Effector CD8-positive, alpha-beta T cell (primary cell): ENCODE results near the gene ATG13.
"Not testable (repeated sequence)": the region's sequence is repeated elsewhere in the genome, so short reads cannot be mapped to it uniquely, and the experiment has no call there.

Experiments
- DNase-seq: peaks from one replicate; lab custom pipeline; 2025; lab: John Stamatoyannopoulos, UW

Gene ATG13

DNA sequence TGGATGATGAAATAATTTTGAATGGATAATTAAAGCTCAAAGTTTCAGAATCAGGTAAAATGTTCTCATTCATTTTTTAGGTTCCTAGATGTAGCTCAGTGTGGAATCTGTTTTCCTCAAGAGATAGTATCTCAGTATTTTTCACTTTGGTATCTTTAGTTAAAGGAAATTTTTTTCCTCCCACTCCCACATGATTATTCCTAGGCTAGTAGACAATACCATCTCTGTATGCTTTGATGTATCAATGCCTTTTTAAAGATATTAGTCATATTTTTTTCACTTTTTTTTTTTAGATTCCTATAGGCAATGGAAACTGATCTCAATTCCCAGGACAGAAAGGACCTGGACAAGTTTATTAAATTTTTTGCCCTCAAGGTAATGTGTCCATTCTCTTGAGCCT is 26.6 kb downstream of the ATG13 start:
- no peak for DNase-seq

DNA sequence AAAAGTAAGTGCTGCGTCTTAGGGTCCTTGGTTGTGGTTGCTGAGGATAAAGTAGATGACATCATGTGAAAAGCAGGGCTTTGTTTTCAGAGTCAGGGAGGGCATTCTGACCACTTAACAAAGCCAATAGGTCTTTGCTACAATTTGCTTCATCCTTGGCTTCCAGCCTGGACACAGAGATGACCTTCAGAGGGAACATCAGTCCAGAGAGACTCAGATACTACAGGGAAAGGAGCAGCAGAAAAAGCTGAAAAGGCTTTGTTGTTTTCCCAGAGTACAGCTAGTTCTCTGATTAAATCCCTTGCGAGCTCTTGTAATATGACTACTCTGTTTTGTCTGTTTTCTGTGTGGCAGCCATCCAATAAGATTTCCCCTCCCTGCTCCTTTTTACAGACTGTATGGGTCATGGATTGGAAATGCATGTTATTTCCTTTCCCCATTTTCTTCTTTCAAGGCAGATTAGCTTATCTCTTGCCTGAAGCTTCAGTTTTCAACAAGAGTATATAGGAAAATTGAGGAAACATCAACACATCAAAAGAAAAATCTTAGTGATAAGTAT is 31.9 kb downstream of the ATG13 start:
- DNase-seq = no peak

DNA sequence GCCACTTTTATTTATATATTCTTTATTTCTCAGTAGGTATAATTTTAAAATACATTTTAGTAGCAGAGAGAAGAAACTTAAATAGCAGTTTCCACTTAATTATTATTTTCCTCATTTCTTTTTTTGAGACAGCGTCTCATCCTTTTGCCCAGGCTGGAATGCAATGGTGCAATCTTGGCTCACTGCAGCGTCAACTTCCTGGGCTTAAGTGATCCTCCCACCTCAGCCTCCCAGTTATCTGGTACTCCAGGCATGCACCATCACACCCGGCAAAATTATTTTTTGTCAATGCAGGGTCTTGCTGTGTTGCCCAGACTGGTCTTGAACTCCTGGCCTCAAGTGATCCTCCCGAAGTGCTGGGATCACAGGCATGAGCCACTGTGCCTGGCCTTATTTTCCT is 38.3 kb downstream of the ATG13 start:
- no peak for DNase-seq

DNA sequence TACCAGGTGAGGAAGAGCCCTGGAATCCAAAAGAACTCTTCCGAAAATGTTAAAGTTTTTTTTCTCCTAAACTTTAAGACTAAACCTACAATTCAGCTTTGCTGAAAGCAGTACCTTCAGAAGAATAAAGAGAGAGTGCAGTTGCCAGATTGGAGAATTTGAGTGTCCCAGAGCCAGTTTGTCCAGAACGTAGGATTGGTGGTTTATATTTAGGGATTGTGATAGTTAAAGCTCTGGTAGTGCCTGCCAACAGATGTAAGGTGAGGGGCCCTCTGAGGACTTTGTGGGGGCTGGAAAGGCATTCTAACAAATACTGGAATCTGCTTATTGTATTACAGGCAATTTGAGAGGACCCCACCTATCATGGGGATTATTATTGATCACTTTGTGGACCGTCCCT is 39.8 kb downstream of the ATG13 start:
- DNase-seq = no peak

DNA sequence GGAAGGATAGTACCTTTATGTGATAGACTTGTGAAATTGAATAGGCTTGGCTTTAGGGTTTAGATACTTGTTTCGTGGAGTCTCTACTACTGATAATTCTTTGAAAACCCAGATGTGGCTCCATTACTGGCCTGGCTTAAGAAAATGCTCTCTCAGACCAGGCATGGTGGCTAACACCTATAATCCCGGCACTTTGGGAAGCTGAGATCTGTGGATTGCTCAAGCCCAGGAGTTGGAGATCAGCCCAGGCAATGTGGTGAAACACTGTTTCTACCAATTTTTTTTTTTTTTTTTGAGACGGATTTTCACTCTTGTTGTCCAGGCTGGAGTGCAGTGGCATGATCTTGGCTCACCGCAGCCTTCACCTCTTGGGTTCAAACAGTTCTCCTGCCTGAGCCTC is 40.9 kb downstream of the ATG13 start:
- DNase-seq = no peak

DNA sequence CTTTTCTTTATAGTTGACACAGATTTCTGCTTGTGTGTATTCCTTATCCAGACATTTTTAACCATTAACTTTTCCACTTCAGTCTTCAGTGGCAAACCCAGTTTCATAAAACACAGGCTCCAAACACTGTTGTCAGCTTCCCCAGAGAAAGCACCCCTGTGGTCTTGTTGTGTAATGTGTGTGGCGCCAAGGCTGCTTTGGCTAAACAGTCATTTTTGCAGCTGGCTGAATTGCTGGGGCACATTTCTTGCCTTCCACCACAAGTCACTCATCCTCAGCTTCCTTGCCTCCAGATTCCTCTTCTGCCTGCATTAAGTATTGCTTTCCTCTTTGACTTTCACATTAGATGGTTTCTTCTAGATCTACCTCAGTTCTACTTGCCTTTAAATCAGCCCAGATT is 42.6 kb downstream of the ATG13 start:
- DNase-seq = no peak

DNA sequence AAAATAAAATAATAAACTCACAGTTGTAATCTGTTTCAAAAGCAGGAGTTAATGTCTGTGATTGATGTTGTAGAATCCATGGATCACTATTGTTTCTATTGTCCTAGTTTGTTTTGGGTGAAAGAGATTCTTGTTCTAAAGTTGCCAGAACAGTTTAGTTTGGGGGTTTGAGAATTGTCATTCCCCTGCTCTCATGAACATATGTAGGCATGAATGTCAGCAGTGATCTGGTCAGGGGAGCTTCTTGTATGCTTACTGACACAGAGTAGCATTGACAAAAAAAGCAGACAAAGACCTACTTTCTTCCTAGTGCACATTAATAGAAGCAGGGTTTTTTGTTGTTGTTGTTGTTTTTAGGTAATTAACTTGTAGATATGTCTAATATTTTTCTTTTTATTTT is 44.5 kb downstream of the ATG13 start:
- no peak for DNase-seq

DNA sequence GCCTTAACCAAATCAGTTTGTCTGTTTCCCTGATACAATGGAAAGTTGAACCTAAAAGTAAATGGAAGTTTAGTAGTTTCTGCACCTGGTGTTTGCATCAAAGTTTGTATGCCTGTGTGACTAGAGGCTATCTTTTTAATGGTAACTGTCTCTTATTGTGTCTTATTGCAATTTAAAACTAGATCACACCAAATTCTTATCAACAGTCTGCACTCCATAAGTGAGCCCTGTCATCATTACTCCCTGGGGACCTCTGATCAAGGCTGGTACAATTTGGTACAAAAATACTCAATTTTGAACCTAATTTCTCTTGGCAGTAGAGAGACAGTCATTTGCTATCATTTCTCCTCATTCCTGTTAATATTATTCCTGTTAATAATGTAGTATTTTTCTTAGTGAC is 45.0 kb downstream of the ATG13 start:
- DNase-seq = no peak

DNA sequence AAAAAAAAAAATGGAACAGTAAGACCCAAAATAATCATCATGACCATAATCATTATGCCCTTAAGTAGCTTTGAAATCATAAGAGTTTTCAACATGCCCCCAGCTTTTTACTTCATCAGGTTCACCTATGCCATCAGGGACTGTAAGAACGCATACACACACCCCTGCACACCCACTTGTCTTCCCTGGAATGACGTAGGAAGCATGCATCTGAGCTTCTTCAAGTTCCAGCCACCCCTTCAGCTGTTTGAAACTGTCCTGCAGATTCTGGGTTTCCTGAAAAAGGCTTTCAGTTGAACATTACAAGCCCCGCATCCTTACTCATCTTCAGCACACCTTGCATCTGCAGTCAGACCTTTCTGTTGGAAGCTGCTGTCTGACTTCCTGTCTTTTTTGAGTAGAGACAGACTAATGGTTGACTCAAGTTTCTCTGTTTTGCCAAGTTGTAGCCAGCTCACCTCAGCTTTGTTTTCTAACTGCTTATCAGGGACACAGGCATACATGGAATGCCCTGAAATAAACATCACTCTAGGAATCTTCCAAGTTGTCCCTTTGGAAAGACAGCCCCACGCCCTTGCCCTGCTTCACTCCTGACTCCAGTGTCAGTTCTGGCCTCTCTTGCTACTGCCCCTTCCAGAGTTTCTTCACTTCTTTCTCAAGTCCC is 46.1 kb downstream of the ATG13 start:
- DNase-seq = no peak

DNA sequence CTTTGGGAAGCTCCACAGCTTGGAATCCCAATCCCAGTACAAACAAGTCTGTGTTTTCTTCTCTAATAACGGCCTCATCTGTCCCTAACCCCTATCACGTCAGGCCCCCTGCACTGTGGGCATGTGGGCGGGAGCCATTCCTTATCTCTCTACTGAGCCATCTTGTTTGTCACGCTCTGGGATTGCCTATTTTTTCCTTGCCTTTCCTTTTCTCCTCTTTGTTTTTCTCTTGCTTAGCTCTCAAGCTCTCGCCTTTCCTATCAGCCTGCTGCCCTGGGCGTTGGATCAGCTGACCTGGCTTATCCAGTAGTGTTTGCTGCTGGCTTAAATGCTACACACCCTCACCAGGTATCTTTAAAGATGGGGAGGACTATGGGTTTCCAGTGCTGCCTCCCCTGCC is 47.3 kb downstream of the ATG13 start:
- no peak for DNase-seq

DNA sequence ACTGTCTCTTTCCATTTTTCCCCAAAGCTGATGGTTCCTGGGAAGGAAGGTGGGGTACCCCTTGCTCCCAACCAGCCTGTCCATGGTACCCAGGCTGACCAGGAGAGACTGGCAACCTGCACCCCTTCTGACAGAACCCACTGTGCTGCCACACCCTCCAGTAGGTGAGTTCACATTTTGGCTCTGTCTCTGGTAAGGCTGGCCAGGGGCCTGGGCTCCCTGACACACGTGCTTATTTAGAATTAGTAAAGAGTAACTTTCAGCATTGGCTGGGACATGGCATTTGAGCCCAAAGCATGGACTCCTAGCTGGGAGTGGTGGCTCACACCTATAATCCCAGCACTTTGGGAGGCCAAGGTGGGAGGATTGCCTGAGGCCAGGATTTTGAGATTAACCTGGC is 48.0 kb downstream of the ATG13 start:
- DNase-seq = no peak

DNA sequence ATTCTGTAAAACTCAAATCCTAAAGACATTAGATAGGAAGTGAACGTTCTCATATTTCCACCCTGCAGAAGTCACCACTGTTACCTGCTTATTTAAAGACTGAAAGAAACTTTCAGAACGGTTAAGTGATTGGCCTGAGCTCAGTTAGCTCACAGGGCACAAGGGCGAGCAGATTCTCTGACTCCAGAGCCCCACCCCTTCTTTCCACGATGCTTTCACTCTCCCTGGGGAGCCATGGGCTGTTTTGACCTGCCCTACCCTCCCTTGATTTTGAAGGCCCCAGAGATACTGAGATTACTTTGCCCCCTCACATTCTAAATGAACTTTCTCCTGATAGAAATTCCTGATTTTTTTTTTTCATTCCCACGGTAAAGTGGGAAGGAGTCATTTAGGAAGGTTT is 49.2 kb downstream of the ATG13 start:
- DNase-seq = no peak

DNA sequence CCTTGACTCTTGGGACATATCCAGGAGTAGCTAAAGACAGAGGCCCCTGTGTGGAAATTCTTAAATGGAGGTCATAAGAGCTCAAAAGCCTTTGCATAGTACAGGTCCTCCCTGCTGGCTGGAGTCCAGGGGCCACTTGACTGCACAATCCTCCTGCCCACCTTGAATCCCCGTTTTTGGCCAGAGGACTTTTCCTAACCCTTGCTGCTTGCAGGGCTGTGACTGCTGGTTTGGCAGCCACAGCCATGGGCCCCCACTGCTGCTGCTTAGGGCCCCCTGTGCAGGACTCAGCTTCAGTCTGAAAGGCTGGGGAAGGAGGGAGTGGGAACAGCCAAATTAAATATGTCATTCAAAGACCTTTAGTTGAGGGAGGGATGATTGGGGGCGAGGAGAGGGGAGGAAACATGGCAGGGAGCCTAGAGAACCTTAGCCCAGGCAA is 49.7 kb downstream of the ATG13 start:
- no peak for DNase-seq

DNA sequence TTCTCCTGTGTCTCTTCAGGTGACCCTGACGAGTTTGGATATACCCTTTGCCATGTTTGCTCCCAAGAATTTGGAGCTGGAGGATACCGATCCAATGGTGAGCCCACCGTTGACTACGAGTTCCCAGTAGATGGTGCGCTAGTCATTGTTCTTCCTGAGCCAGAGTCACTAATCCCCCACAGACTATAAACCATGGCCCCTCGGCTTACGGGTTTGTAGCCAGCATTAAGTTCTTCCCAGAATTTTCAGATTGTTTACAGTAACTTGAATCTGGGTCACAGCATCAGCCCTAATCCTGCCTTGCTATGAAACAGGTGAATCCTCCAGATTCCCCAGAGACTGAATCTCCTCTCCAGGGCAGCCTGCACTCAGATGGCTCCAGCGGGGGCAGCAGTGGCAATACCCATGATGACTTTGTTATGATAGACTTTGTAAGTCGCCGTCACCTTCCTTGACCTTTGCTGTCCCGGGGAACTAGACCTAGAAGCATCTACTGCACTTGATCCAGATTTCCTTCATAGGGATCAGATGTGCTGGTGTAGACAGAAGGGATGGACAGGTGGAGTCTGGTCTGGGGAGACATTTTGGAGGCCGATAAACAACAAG is 51.2 kb downstream of the ATG13 start:
- DNase-seq = no peak

DNA sequence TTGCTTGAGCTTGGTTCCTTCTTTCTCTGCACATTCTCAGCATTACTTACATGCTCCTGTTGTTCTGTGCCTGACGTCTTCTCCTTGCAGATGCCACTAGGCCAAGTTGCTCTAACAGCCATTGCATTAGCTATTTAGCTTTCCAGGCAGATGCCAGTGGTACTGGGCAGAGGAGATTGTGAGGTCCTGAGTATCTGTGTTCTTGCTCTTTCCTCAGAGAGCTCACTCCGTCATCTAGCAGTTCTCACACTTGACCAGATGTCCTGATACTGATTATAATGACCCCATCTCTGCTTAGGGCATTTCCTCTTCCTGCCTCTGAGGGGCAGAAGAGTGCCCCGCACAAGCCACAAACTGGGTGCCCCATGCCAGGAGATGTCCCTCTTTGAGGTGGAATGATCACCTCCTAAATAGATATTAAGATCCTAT is 52.4 kb downstream of the ATG13 start:
- DNase-seq = no peak

DNA sequence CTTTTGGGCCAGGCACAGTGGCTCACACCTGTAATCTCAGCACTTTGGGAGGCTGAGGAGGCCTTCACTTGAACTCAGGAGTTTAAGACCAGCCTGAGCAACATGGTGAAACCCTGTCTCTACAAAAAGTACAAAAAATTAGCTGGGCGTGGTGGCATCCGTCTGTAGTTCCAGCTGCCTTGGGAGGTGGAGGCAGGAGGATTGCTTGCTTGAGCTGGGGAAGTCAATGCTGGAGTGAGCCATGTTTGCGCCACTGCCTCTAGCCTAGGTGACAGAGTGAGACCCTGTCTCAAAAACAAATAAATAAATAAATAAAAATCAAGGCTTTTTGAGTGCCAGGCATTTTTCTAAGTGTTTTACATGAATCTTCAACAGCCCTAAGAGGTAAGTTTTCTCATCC is 53.2 kb downstream of the ATG13 start:
- DNase-seq = not testable (repeated sequence)

DNA sequence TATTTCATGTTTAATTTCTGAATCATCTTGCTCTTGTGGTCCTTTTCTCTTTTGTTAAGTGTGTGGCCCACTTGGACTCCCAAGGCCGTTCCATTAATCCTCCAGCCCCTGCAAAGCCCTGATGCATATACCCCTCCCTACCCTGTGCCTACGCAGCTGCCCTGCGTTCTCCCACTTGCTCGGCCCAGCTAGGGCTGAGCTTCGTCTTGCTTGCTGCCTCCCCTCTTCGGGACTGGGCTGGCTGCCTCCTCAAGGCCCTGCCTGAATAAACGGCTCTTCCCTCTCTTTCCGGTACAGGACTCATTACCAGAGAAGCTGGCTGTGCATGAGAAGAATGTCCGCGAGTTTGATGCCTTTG is 54.6 kb downstream of the ATG13 start:
- DNase-seq = no peak

DNA sequence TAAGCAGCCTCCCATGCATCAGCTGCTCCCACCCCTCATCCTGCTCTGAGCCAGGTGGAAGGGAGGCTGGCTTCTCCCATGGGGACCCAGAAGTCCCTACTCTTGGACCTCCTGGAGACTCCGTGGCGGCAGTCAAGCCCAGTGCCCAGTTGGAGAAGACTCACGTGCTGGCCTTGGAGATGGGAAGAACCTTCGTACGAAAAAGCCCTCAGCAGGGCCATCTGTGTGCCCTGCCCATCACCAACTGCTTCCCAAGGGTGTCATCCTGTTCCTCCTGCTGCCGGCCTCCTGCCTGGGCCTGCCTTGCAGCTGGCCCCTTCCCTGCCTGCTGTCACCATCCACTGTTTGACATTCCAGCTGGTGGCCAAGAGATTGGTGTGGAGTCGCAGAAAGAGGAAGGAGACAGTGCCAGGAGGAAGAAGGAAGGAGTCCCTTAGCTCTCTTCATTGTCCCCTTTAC is 55.1 kb downstream of the ATG13 start:
- DNase-seq = no peak

DNA sequence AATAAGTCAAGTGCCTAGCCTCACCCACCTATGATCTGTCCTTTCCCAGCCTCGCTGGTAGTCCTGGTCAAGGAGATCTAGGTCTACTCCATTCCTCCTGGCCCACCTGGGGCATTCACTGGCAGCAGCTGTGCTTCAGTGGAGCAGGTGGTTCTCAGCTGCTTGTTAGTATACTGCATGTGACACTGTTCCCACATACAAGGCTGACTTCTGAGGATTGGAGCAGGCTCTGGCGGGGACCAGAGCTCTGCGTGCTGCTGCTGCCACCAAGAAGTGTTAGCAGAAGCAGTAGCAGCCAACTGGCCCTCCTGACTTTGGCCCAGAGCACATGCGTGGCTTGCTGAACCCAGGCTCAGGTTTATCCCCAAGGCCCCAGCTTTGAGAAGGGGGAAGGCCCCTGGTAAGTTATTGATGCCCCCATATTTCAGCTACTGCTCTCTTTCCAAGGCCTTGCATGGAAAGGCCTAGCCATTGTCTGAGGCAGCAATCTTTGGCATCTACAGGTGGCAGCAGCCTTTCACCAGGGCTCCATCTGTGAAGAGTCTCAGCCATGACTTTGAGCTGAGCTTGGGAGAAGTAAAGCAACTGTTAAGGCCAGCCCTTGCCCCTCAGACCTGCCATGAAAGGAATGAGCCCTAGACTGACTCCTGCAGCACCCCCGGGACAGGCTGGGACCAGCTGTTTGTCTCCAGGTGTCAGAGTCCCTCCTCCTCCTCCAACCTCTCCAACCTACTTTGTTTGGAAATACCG is 56.5 kb downstream of the ATG13 start:
- no peak for DNase-seq

DNA sequence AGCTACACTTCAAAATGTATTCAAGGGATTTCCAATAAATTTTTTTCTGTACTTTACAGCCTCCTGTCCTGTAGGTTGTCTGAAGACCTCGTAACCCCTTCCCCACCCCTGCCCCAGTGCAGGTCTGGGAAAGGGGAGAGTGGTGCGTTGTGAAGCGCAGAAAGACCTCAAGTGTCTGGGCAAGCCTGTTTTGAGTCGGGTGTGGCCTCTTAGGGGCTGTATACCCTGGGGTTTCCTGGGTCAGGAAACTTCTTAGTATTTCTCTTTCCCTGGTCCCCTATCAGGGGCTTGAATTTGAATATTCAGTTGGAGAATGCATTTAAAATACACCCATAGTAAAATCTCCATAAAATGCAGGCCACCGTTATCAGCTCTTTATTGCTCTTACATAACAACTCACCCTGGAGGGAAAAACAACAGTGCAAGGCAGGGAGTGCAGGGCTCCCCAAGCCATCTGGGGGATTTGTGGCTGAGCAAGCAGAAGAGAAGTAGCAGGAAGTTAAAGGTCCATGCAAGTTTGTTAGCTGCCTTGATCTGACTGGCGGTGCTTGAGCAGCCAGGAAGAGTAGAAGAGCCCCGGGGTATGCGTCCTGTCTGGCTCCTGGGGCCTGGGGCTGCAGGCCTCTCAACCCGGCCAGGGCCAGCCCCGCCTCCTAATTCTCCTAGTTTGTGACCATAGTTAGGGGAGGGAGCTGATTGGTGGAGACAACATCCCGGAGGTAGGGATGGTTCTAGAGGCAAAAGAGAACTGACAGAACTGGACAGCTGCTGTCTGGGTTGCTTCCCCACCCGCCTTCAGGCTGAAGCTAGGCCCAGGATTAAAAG is 57.3 kb downstream of the ATG13 start:
- DNase-seq = no peak

DNA sequence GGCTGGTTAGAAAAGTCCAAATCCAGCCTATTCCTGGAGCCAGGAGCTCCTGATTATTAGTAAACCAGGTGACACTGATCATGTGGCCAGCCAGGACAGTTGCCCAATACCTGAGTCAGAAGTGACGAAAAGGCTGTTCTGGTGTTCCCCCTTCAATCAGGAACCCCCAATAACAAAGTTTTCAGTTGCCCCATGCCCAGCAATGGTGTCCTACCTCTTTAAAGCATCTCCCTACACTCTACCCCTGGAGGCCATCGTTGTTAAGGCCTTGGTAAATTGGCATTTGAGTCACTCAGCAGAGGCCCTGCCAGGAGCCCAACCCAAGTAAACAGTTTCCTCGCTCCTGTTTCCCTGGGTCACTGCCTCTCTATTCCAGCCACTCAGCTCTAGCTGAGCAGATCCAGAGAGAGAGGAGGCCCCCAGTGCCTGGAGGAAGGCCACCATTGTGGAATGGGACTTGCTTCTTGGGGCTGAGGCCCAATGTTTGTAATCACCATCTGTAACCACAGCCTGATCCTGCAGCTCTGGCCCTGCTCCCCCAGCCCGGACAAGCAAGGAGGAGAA is 58.0 kb downstream of the ATG13 start:
- DNase-seq = no peak

DNA sequence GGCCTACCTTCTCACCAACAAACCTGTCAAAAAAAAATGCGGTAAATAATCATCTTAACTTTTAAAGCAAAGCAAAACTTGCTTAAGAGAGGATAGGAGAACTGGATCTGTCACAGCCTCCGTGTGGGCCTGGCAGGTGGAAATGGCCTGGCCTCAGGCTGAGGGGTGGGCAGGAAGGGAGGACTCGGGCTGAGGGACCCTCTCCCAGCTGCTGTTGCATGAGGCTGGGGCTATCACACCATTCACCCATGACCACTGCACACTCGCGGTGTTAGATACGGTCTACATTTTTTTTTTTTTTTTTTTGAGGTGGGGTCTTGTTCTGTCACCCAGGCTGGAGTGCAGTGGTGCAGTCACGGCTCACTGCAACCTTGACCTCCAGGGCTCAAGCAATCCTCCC is 58.6 kb downstream of the ATG13 start:
- DNase-seq = no peak
